GM10266 (cell line): ENCODE data around the gene SLC51B.

Experiments
- DNase-seq: peaks from one replicate; pipeline ENCODE4 v3.0.0; 2012; ENCODE audit errors: extremely low spot score
- CTCF ChIP-seq: IDR thresholded peaks from 2 replicates; pipeline ENCODE4 v1.5.1; 2012; ENCODE audit warnings: mild to moderate bottlenecking, low read depth; ENCODE audit not compliant: control insufficient read depth, insufficient read depth; ENCODE audit errors: missing control alignments

The SLC51B gene

DNA sequence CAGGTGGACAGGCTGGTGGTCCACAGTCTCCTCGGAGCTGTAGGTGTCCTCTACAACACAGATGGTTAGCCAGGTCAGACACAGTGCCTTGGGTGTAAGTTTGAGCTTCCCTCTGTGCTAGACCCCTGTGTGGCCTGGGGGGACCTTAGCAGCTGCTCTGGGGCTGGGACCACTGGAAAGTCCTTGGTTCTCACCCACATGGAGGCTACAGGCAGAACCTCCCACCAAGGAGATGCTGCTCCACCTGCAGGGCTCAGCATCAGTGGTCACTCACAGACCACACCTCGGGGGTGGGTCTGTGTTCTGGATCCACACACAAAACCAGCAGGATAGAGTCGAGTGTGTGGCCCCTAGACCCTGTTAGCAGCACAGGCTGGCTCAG is 14.2 kb downstream of the SLC51B start:
- no peak for TF ChIP-seq CTCF
- no peak for DNase-seq

- no peak for DNase-seq
- TF ChIP-seq CTCF, result no peak
Observed at GRCh38 chr15:65059931-65060596, 14.9 kb downstream of the SLC51B start.

- no peak for TF ChIP-seq CTCF
- DNase-seq, result no peak
Observed at GRCh38 chr15:65060641-65061397, 15.6 kb downstream of the SLC51B start.

GRCh38 chr15:65062061-65062460 is 16.9 kb downstream of the SLC51B start:
- DNase-seq, result no peak

DNA sequence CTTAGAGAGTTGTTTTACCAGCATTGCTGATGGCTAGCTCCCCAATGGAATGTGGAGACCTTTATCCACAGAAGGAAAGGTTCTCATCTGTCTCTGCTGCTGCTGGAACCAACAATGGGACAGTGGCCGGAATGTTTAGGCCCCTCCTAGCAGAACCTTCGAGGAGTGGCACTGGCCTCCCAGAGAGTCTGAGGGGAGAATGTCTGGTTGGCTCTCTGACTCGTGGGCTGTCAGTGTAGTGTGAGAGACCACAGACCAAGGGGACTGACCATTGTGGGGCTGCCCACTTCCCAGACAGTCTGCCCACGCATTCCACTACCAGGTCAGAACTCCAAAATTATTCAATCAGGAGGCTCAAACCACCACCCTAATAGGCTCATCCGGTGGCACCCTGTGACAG is 17.5 kb downstream of the SLC51B start:
- TF ChIP-seq CTCF, result no peak
- no peak for DNase-seq

More at GRCh38 chr15:65062061-65062460, 16.9 kb downstream of the SLC51B start:
- no peak for TF ChIP-seq CTCF

DNA sequence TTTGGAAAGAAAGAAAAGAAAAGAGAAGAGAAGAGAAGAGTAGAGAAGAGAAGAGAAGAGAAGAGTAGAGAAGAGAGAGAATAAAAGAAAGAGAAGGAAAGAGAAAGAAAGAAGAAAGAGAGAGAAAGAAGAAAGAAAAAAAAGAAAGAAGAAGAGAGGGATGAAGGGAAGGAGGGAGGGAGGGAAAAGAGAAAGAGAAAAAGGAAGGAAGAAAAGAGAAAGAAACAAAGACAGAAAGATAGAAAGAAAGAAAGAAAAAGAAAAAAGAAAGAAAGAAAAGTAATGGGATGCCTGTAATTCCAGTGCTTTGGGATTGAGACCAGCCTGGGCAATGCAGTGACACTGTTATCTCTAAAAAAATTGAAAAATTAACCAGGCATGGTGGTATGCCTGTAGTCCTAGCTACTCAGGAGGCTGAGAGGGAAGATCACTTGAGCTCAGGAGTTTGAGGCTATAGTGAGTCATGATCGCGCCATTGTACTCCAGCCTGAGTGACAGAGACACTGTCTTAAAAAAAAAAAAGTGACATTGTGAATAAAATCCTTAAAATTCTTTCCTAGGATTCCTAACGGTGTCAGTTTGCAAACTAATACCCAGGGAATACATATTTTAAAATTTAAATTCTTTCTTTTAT is 20.9 kb downstream of the SLC51B start:
- TF ChIP-seq CTCF, result no peak
- DNase-seq, result no peak
